ENCODE data around the gene RNF144A. TPM values are rescaled to one million over a fixed set of nuclear protein-coding genes. Genes with fewer than 3 reads are reported as not detected.

Gene RNF144A
- total and polyA plus RNA-seq, 2 donors (not counting 3 experiments of a cell fraction or from before 2014, with no cell fraction given): 9.7 to 28.8 TPM

DNA sequence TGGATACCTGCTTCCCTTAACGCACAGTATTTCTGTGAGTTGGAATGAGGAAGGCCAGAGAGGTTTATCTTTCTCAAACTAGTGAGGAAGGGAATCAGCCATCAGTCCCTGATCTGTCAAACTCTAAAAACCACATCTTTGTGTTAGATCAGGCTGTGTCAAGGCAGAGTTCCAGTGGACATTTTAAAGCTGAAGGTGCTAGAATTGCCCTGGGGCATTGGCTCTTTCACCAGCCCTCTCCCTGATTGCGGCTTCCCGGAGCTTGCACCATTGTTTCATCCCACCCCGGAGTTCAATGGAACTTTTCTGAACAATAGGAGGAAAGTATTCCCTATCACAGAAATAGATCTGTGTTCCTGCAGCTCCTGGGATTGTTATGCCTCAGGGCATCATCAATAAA, 110.2 kb downstream of the RNF144A start:
- intact Hi-C loops (cut with micrococcal nuclease) (loop anchor here (5.0 kb wide), 1 partner anchor 110 kb away; the partner anchor contains the start of gene RNF144A), dilution Hi-C loops (cut with MboI; ENCODE audit: extremely low pct_ligation_motif_present, low sequenced_read_pairs) (no loop called here)
- Histone ChIP-seq H3K4me1 (ENCODE audit: control insufficient read depth, extremely low read depth, insufficient read depth, low read length) (peaks cover 9% of the 10 kb centered on the region), H2AFZ (ENCODE audit: low read depth, low read length) (no peak overlapping the region), H3K27ac (ENCODE audit: insufficient read depth, low read depth, low read length) (no peak overlapping the region), H3K9me1 (replicated peaks; ENCODE audit: control insufficient read depth, extremely low read depth, insufficient read depth, low read length) (no peaks in the 10 kb centered on the region), H3K9me3 (replicated peaks; ENCODE audit: control insufficient read depth, insufficient read depth, low read length) (no peaks in the 10 kb centered on the region), H3K27me3 (ENCODE audit: control insufficient read depth in 2 of 2, insufficient read depth in 2 of 2, low read length in 2 of 2) (no peaks in the 10 kb centered on the region), H3K9ac (replicated peaks; ENCODE audit: extremely low read depth, insufficient read depth, low read length) (no peak overlapping the region), H3K4me3 (replicated peaks in 1 of 3; ENCODE audit: insufficient read depth in 1 of 3, low read depth in 1 of 3, low read length in 3 of 3) (no peak overlapping the region), H3K4me2 (ENCODE audit: insufficient read depth, low read length) (no peak overlapping the region), H3K36me3 (ENCODE audit: control insufficient read depth in 2 of 2, extremely low read depth in 1 of 2, insufficient read depth in 2 of 2, low read length in 2 of 2) (no peaks in the 10 kb centered on the region), H3K79me2 (ENCODE audit: control insufficient read depth, insufficient read depth, low read length) (no peaks in the 10 kb centered on the region), H4K20me1 (replicated peaks; ENCODE audit: control insufficient read depth, extremely low read depth, insufficient read depth, low read length) (no peaks in the 10 kb centered on the region)
- DNase-seq (ENCODE audit: low read depth, low spot score) (no peak), FAIRE-seq (peak; percentile 38)
- ChIA-PET CTCF (interaction anchor here (0.9 to 2.2 kb wide), 4 partner anchors 7 to 111 kb away, joined by 3 to 8 read pairs (median 5); no protein-coding TSS in a partner anchor), POLR2A (no interaction called here)
- no TSS peak for BruUV-seq (replicated peaks)
- TF ChIP-seq, protein P1, sequence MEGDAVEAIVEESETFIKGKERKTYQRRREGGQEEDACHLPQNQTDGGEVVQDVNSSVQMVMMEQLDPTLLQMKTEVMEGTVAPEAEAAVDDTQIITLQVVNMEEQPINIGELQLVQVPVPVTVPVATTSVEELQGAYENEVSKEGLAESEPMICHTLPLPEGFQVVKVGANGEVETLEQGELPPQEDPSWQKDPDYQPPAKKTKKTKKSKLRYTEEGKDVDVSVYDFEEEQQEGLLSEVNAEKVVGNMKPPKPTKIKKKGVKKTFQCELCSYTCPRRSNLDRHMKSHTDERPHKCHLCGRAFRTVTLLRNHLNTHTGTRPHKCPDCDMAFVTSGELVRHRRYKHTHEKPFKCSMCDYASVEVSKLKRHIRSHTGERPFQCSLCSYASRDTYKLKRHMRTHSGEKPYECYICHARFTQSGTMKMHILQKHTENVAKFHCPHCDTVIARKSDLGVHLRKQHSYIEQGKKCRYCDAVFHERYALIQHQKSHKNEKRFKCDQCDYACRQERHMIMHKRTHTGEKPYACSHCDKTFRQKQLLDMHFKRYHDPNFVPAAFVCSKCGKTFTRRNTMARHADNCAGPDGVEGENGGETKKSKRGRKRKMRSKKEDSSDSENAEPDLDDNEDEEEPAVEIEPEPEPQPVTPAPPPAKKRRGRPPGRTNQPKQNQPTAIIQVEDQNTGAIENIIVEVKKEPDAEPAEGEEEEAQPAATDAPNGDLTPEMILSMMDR (IDR thresholded peaks at IDR 0.05; ENCODE audit: extremely low read depth in 1 of 2, insufficient read depth in 1 of 2, low read depth in 1 of 2, low read length in 2 of 2): no peak
- TF ChIP-seq EZH2 (IDR thresholded peaks at IDR 0.05; ENCODE audit: borderline replicate concordance, low read depth, low read length, severe bottlenecking) (no peak), POLR2AphosphoS5 (IDR thresholded peaks at IDR 0.05; ENCODE audit: insufficient read depth, low read depth, low read length) (no peak), JUN (IDR thresholded peaks at IDR 0.05; ENCODE audit: borderline replicate concordance, insufficient read depth, insufficient read length, low read depth) (no peak), POLR2A (IDR thresholded peaks at IDR 0.05; ENCODE audit: low read depth, low read length) (no peak), FOS (IDR thresholded peaks at IDR 0.05; ENCODE audit: borderline replicate concordance, insufficient read depth, low read length) (no peak), GATA2 (IDR thresholded peaks at IDR 0.05; ENCODE audit: insufficient read depth, insufficient read length, low read depth, low read length) (no peak), MYC (IDR thresholded peaks at IDR 0.05; ENCODE audit: low read depth, low read length) (no peak)
- TF ChIP-seq, protein P2, sequence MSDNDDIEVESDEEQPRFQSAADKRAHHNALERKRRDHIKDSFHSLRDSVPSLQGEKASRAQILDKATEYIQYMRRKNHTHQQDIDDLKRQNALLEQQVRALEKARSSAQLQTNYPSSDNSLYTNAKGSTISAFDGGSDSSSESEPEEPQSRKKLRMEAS (IDR thresholded peaks at IDR 0.05; ENCODE audit: insufficient read depth, insufficient read length): no peak

Measured in endothelial cell of umbilical vein (primary cell).